ENCODE data around the gene GRM7. TPM values are rescaled to one million over a fixed set of nuclear protein-coding genes. Genes with fewer than 3 reads are reported as not detected.

Gene GRM7
- total RNA-seq, 3 donors from 2014 or later, result 0.59 to 1.3 (median 1.1) TPM

GRCh38 chr3:6862880-6863195, 1.9 kb downstream of the GRM7 start:
- H3K9me3 ChIP-seq, result no peaks in the 10 kb centered on the region
- no peak overlapping the region for H3K27ac ChIP-seq
- peaks cover 0 to 51% of the 10 kb centered on the region in 2 donors for H3K27me3 ChIP-seq
- DNase-seq (ENCODE audit: low spot score in 2 of 2), result no peak
- peak overlapping the region; percentile 10 to 68 (median 47) for H3K4me3 ChIP-seq
- no peaks in the 10 kb centered on the region for H3K4me1 ChIP-seq
- intact Hi-C loops (cut with DNase I; ENCODE audit: low total_unique reads), result no loop called here
- TF ChIP-seq POLR2AphosphoS5 (IDR thresholded peaks at IDR 0.05) (no peak), POLR2A (IDR thresholded peaks at IDR 0.05) (no peak)
- TF ChIP-seq, protein P1, sequence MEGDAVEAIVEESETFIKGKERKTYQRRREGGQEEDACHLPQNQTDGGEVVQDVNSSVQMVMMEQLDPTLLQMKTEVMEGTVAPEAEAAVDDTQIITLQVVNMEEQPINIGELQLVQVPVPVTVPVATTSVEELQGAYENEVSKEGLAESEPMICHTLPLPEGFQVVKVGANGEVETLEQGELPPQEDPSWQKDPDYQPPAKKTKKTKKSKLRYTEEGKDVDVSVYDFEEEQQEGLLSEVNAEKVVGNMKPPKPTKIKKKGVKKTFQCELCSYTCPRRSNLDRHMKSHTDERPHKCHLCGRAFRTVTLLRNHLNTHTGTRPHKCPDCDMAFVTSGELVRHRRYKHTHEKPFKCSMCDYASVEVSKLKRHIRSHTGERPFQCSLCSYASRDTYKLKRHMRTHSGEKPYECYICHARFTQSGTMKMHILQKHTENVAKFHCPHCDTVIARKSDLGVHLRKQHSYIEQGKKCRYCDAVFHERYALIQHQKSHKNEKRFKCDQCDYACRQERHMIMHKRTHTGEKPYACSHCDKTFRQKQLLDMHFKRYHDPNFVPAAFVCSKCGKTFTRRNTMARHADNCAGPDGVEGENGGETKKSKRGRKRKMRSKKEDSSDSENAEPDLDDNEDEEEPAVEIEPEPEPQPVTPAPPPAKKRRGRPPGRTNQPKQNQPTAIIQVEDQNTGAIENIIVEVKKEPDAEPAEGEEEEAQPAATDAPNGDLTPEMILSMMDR (IDR thresholded peaks at IDR 0.05), result no peak
- H3K36me3 ChIP-seq, result no peaks in the 10 kb centered on the region

GRCh38 chr3:6867269-6867668, 6.4 kb downstream of the GRM7 start:
- peaks cover 0 to 27% of the 10 kb centered on the region in 2 donors for H3K27me3 ChIP-seq
- H3K27ac ChIP-seq, result no peak overlapping the region
- H3K9me3 ChIP-seq, result no peaks in the 10 kb centered on the region
- H3K4me3 ChIP-seq, result no peak overlapping the region
- no peaks in the 10 kb centered on the region for H3K36me3 ChIP-seq
- TF ChIP-seq, protein P1 (IDR thresholded peaks at IDR 0.05), result no peak
- TF ChIP-seq POLR2AphosphoS5 (IDR thresholded peaks at IDR 0.05) (no peak), POLR2A (IDR thresholded peaks at IDR 0.05) (no peak)
- intact Hi-C loops (cut with DNase I; ENCODE audit: low total_unique reads), result no loop called here
- H3K4me1 ChIP-seq, result no peaks in the 10 kb centered on the region
- no peak for DNase-seq (ENCODE audit: low spot score in 2 of 2)

- no peaks in the 10 kb centered on the region for H3K4me1 ChIP-seq
- intact Hi-C loops (cut with DNase I; ENCODE audit: low total_unique reads), result no loop called here
- no peaks in the 10 kb centered on the region for H3K36me3 ChIP-seq
- H3K9me3 ChIP-seq, result no peaks in the 10 kb centered on the region
- H3K27me3 ChIP-seq, result no peaks in the 10 kb centered on the region
- TF ChIP-seq, protein P1 (IDR thresholded peaks at IDR 0.05), result no peak
- no peak for TF ChIP-seq POLR2A (IDR thresholded peaks at IDR 0.05)
- TF ChIP-seq POLR2AphosphoS5 (IDR thresholded peaks at IDR 0.05), result no peak
- H3K4me3 ChIP-seq, result no peak overlapping the region
- DNase-seq (ENCODE audit: low spot score in 2 of 2), result no peak
- no peak overlapping the region for H3K27ac ChIP-seq
Measured at GRCh38 chr3:6878731-6879130, 17.8 kb downstream of the GRM7 start.

GRCh38 chr3:6912240-6912639, 51.3 kb downstream of the GRM7 start:
- no peak overlapping the region for H3K27ac ChIP-seq
- no peaks in the 10 kb centered on the region for H3K4me1 ChIP-seq
- TF ChIP-seq POLR2AphosphoS5 (IDR thresholded peaks at IDR 0.05) (no peak), POLR2A (IDR thresholded peaks at IDR 0.05) (no peak)
- TF ChIP-seq, protein P1 (IDR thresholded peaks at IDR 0.05), result no peak
- H3K4me3 ChIP-seq, result no peak overlapping the region
- H3K27me3 ChIP-seq, result no peaks in the 10 kb centered on the region
- no peaks in the 10 kb centered on the region for H3K36me3 ChIP-seq
- no peak for DNase-seq (ENCODE audit: low spot score in 2 of 2)
- intact Hi-C loops (cut with DNase I; ENCODE audit: low total_unique reads), result no loop called here
- no peaks in the 10 kb centered on the region for H3K9me3 ChIP-seq

GRCh38 chr3:6915898-6916297, 55.0 kb downstream of the GRM7 start:
- Histone ChIP-seq H3K4me1 (no peaks in the 10 kb centered on the region), H3K27ac (no peak overlapping the region), H3K4me3 (no peak overlapping the region), H3K9me3 (no peaks in the 10 kb centered on the region), H3K27me3 (no peaks in the 10 kb centered on the region), H3K36me3 (no peaks in the 10 kb centered on the region)
- TF ChIP-seq POLR2AphosphoS5 (IDR thresholded peaks at IDR 0.05), result no peak
- TF ChIP-seq POLR2A (IDR thresholded peaks at IDR 0.05), result no peak
- TF ChIP-seq, protein P1 (IDR thresholded peaks at IDR 0.05), result no peak
- DNase-seq (ENCODE audit: low spot score in 2 of 2), result no peak
- intact Hi-C loops (cut with DNase I; ENCODE audit: low total_unique reads), result no loop called here
